Stimulated activated CD4-positive, alpha-beta T cell treated with anti-CD3 and anti-CD28 coated beads, Interleukin-4, amount 100 ng/mL, for 4 hours (primary cell): Measurements from ENCODE around the gene CKB.

ENCODE experiments used
- DNase-seq, 2 experiments: peaks; one replicate each; pipeline ENCODE4 v3.0.0-alpha.2; 2020

The CKB gene

GRCh38 chr14:103483600-103483999, 39.0 kb downstream of the CKB start:
- DNase-seq, result no peak

GRCh38 chr14:103480595-103480994, 42.0 kb downstream of the CKB start:
- no peak for DNase-seq

GRCh38 chr14:103476631-103477030, 46.0 kb downstream of the CKB start:
- DNase-seq, result no peak

GRCh38 chr14:103476065-103476464, 46.6 kb downstream of the CKB start:
- no peak for DNase-seq

GRCh38 chr14:103474893-103475292, 47.7 kb downstream of the CKB start:
- no peak for DNase-seq

- DNase-seq, result no peak
Observed at GRCh38 chr14:103472939-103473338, 49.7 kb downstream of the CKB start.
